ENCODE measurements around the gene EXOC6B.

EXOC6B gene

GRCh38 chr2:72341639-72342038 is 484.2 kb downstream of the EXOC6B start:
- H3K27ac Mint-ChIP-seq: no peak overlapping the region
- H3K4me1 Mint-ChIP-seq (ENCODE audit: low read depth): no peaks in the 10 kb centered on the region
- H3K9me3 Mint-ChIP-seq: peaks cover 11% of the 10 kb centered on the region
- no peak overlapping the region for H3K4me3 Mint-ChIP-seq
- H3K36me3 Mint-ChIP-seq (ENCODE audit: low read depth): peaks cover 6% of the 10 kb centered on the region
- no peaks in the 10 kb centered on the region for H3K27me3 Mint-ChIP-seq

GRCh38 chr2:72340665-72341064 is 485.2 kb downstream of the EXOC6B start:
- peaks cover 10% of the 10 kb centered on the region for H3K9me3 Mint-ChIP-seq
- no peaks in the 10 kb centered on the region for H3K27me3 Mint-ChIP-seq
- H3K27ac Mint-ChIP-seq: no peak overlapping the region
- H3K4me3 Mint-ChIP-seq: no peak overlapping the region
- H3K36me3 Mint-ChIP-seq (ENCODE audit: low read depth): peaks cover 6% of the 10 kb centered on the region
- H3K4me1 Mint-ChIP-seq (ENCODE audit: low read depth): no peaks in the 10 kb centered on the region

GRCh38 chr2:72338076-72338475 is 487.8 kb downstream of the EXOC6B start:
- H3K36me3 Mint-ChIP-seq (ENCODE audit: low read depth): no peaks in the 10 kb centered on the region
- no peaks in the 10 kb centered on the region for H3K4me1 Mint-ChIP-seq (ENCODE audit: low read depth)
- H3K27me3 Mint-ChIP-seq: no peaks in the 10 kb centered on the region
- H3K9me3 Mint-ChIP-seq: no peaks in the 10 kb centered on the region
- no peak overlapping the region for H3K27ac Mint-ChIP-seq
- H3K4me3 Mint-ChIP-seq: no peak overlapping the region

- Mint-ChIP-seq H3K9me3 (no peaks in the 10 kb centered on the region), H3K4me3 (no peak overlapping the region), H3K36me3 (ENCODE audit: low read depth) (no peaks in the 10 kb centered on the region)
Measured at GRCh38 chr2:72332720-72333119, 493.1 kb downstream of the EXOC6B start.

GRCh38 chr2:72330652-72331051 is 495.2 kb downstream of the EXOC6B start:
- Mint-ChIP-seq H3K9me3 (no peaks in the 10 kb centered on the region), H3K27ac (no peak overlapping the region), H3K4me3 (no peak overlapping the region), H3K27me3 (no peaks in the 10 kb centered on the region), H3K4me1 (ENCODE audit: low read depth) (peaks cover 5% of the 10 kb centered on the region), H3K36me3 (ENCODE audit: low read depth) (no peaks in the 10 kb centered on the region)

More at GRCh38 chr2:72332720-72333119, 493.1 kb downstream of the EXOC6B start:
- no peaks in the 10 kb centered on the region for H3K4me1 Mint-ChIP-seq (ENCODE audit: low read depth)
- H3K27me3 Mint-ChIP-seq: no peaks in the 10 kb centered on the region
- H3K27ac Mint-ChIP-seq: no peak overlapping the region

- H3K4me3 Mint-ChIP-seq: no peak overlapping the region
Measured at GRCh38 chr2:72326759-72327158, 499.1 kb downstream of the EXOC6B start.

GRCh38 chr2:72325592-72326422 is 500.0 kb downstream of the EXOC6B start:
- H3K36me3 Mint-ChIP-seq (ENCODE audit: low read depth): no peaks in the 10 kb centered on the region
- no peaks in the 10 kb centered on the region for H3K27me3 Mint-ChIP-seq
- H3K4me1 Mint-ChIP-seq (ENCODE audit: low read depth): peaks cover 5% of the 10 kb centered on the region
- no peak overlapping the region for H3K4me3 Mint-ChIP-seq
- H3K27ac Mint-ChIP-seq: no peak overlapping the region
- H3K9me3 Mint-ChIP-seq: peaks cover 3% of the 10 kb centered on the region

More at GRCh38 chr2:72326759-72327158, 499.1 kb downstream of the EXOC6B start:
- Mint-ChIP-seq H3K27me3 (no peaks in the 10 kb centered on the region), H3K4me1 (ENCODE audit: low read depth) (peaks cover 5% of the 10 kb centered on the region), H3K9me3 (peaks cover 3% of the 10 kb centered on the region), H3K36me3 (ENCODE audit: low read depth) (no peaks in the 10 kb centered on the region), H3K27ac (no peak overlapping the region)

GRCh38 chr2:72316774-72317173 is 509.1 kb downstream of the EXOC6B start:
- no peak overlapping the region for H3K27ac Mint-ChIP-seq

GRCh38 chr2:72300147-72300684 is 525.6 kb downstream of the EXOC6B start:
- Mint-ChIP-seq H3K36me3 (ENCODE audit: low read depth) (no peaks in the 10 kb centered on the region), H3K4me1 (ENCODE audit: low read depth) (no peaks in the 10 kb centered on the region), H3K27me3 (no peaks in the 10 kb centered on the region), H3K4me3 (no peak overlapping the region), H3K9me3 (peaks cover 14% of the 10 kb centered on the region), H3K27ac (no peak overlapping the region)

More at GRCh38 chr2:72316774-72317173, 509.1 kb downstream of the EXOC6B start:
- Mint-ChIP-seq H3K9me3 (no peaks in the 10 kb centered on the region), H3K4me1 (ENCODE audit: low read depth) (no peaks in the 10 kb centered on the region), H3K4me3 (no peak overlapping the region), H3K36me3 (ENCODE audit: low read depth) (no peaks in the 10 kb centered on the region), H3K27me3 (no peaks in the 10 kb centered on the region)

- peaks cover 3% of the 10 kb centered on the region for H3K9me3 Mint-ChIP-seq
- H3K27ac Mint-ChIP-seq: no peak overlapping the region
- no peaks in the 10 kb centered on the region for H3K4me1 Mint-ChIP-seq (ENCODE audit: low read depth)
- no peak overlapping the region for H3K4me3 Mint-ChIP-seq
- H3K27me3 Mint-ChIP-seq: no peaks in the 10 kb centered on the region
- no peaks in the 10 kb centered on the region for H3K36me3 Mint-ChIP-seq (ENCODE audit: low read depth)
Measured at GRCh38 chr2:72293620-72294019, 532.2 kb downstream of the EXOC6B start.

- Mint-ChIP-seq H3K4me1 (ENCODE audit: low read depth) (no peaks in the 10 kb centered on the region), H3K4me3 (no peak overlapping the region), H3K9me3 (peaks cover 3% of the 10 kb centered on the region), H3K36me3 (ENCODE audit: low read depth) (no peaks in the 10 kb centered on the region), H3K27me3 (no peaks in the 10 kb centered on the region), H3K27ac (no peak overlapping the region)
Measured at GRCh38 chr2:72292433-72292832, 533.4 kb downstream of the EXOC6B start.

- Mint-ChIP-seq H3K36me3 (ENCODE audit: low read depth) (no peaks in the 10 kb centered on the region), H3K9me3 (peaks cover 9% of the 10 kb centered on the region), H3K27ac (no peak overlapping the region), H3K27me3 (no peaks in the 10 kb centered on the region), H3K4me3 (no peak overlapping the region), H3K4me1 (ENCODE audit: low read depth) (no peaks in the 10 kb centered on the region)
Measured at GRCh38 chr2:72291059-72291458, 534.8 kb downstream of the EXOC6B start.

GRCh38 chr2:72289736-72290135 is 536.1 kb downstream of the EXOC6B start:
- Mint-ChIP-seq H3K27me3 (no peaks in the 10 kb centered on the region), H3K4me3 (no peak overlapping the region), H3K4me1 (ENCODE audit: low read depth) (no peaks in the 10 kb centered on the region), H3K27ac (no peak overlapping the region), H3K36me3 (ENCODE audit: low read depth) (no peaks in the 10 kb centered on the region), H3K9me3 (peaks cover 9% of the 10 kb centered on the region)

GRCh38 chr2:72289283-72289682 is 536.5 kb downstream of the EXOC6B start:
- Mint-ChIP-seq H3K27ac (no peak overlapping the region), H3K4me3 (no peak overlapping the region), H3K9me3 (peaks cover 9% of the 10 kb centered on the region), H3K27me3 (no peaks in the 10 kb centered on the region), H3K36me3 (ENCODE audit: low read depth) (no peaks in the 10 kb centered on the region), H3K4me1 (ENCODE audit: low read depth) (no peaks in the 10 kb centered on the region)

- Mint-ChIP-seq H3K36me3 (ENCODE audit: low read depth) (no peaks in the 10 kb centered on the region), H3K27me3 (no peaks in the 10 kb centered on the region), H3K4me1 (ENCODE audit: low read depth) (no peaks in the 10 kb centered on the region), H3K9me3 (peaks cover 6% of the 10 kb centered on the region), H3K27ac (no peak overlapping the region), H3K4me3 (no peak overlapping the region)
Measured at GRCh38 chr2:72278046-72278445, 547.8 kb downstream of the EXOC6B start.
